GM20000 (cell line): Measurements from ENCODE around the gene SRSF8.
"Not testable (repeated sequence)": the region's sequence is repeated elsewhere in the genome, so short reads cannot be mapped to it uniquely, and the experiment has no call there.

Experiments used
- DNase-seq: peaks from one replicate; pipeline ENCODE4 v3.0.0; 2012; ENCODE audit warnings: low spot score
- TF ChIP-seq, protein P1 (sequence below): IDR thresholded peaks from 2 replicates; pipeline ENCODE4 v1.5.1; 2012; ENCODE audit warnings: mild to moderate bottlenecking, control low read depth; ENCODE audit errors: extremely low read depth, missing control alignments

Gene SRSF8

DNA sequence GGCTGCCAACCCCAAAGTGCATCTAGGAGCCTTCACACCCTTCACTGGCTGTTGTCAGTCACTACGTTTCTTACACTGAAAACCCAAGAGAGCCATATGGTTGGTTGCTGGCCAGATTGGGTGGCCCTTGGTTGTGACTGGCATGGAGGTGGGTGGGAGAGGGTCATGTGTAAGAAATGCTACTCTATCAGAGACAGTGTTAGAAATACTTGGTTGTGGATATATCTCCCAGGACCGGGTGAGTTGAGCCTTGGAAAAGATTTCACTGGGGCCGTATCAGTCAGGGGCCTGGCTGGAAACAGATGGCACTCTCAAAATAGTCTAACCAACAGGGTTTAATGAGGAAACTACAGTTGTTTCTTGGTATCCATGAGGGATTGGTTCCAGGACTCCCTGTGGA lies 38.1 kb downstream of the SRSF8 start:
- no peak for DNase-seq
- TF ChIP-seq, protein P1, sequence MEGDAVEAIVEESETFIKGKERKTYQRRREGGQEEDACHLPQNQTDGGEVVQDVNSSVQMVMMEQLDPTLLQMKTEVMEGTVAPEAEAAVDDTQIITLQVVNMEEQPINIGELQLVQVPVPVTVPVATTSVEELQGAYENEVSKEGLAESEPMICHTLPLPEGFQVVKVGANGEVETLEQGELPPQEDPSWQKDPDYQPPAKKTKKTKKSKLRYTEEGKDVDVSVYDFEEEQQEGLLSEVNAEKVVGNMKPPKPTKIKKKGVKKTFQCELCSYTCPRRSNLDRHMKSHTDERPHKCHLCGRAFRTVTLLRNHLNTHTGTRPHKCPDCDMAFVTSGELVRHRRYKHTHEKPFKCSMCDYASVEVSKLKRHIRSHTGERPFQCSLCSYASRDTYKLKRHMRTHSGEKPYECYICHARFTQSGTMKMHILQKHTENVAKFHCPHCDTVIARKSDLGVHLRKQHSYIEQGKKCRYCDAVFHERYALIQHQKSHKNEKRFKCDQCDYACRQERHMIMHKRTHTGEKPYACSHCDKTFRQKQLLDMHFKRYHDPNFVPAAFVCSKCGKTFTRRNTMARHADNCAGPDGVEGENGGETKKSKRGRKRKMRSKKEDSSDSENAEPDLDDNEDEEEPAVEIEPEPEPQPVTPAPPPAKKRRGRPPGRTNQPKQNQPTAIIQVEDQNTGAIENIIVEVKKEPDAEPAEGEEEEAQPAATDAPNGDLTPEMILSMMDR = no peak

DNA sequence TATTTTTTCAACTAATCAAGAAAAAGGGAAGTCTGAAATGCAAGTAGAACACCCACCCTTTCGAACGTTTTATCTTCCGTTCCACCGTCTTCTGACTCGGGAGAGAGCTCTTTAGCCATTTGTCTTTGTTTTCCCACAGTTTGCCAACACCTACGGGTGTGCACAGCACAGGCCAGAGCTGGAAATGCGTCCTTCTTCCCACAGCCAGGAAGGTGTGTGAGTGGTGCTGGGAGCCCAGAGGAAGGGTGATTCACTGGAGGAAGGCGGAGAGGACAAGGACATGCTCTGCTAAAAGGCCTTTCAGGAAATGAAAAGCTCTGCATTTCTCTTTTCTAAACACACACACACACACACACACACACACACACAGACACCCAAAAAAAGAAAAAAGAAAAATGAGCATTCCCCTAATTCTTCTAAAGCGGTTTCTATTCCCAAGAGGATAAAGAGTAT lies 41.5 kb downstream of the SRSF8 start:
- no peak for DNase-seq
- TF ChIP-seq, protein P1 = no peak

GRCh38 chr11:95108671-95109551 lies 42.2 kb downstream of the SRSF8 start:
- TF ChIP-seq, protein P1 = no peak
- no peak for DNase-seq

- DNase-seq = not testable (repeated sequence)
Observed at GRCh38 chr11:95111471-95111870, 44.8 kb downstream of the SRSF8 start.

- TF ChIP-seq, protein P1 = no peak
- no peak for DNase-seq
Observed at GRCh38 chr11:95111923-95112540, 45.3 kb downstream of the SRSF8 start.

GRCh38 chr11:95115597-95115996 lies 48.9 kb downstream of the SRSF8 start:
- DNase-seq = no peak
- TF ChIP-seq, protein P1 = no peak

GRCh38 chr11:95119361-95120060 lies 52.8 kb downstream of the SRSF8 start:
- TF ChIP-seq, protein P1 = no peak
- DNase-seq = no peak
